Measurements from ENCODE around the gene DCX. TPM values are rescaled to one million over a fixed set of nuclear protein-coding genes. Genes with fewer than 3 reads are reported as not detected.

Gene DCX
- total RNA-seq, 1 experiment from 2014 or later = not detected

- H3K4me3 ChIP-seq (ENCODE audit: low read length) = no peak overlapping the region
- no peaks in the 10 kb centered on the region for H3K27me3 ChIP-seq (ENCODE audit: low read length)
- H3K9me2 ChIP-seq (replicated peaks; ENCODE audit: low read length) = no peaks in the 10 kb centered on the region
- no peaks in the 10 kb centered on the region for H3K79me2 ChIP-seq (ENCODE audit: low read length)
- no peaks in the 10 kb centered on the region for H3K4me1 ChIP-seq (ENCODE audit: insufficient read depth, low read length)
- no peak overlapping the region for H3K9ac ChIP-seq (ENCODE audit: low read length)
- no peaks in the 10 kb centered on the region for H3F3A ChIP-seq (ENCODE audit: low read length, unreplicated experiment)
- POLR2A ChIA-PET (ENCODE audit: unreplicated experiment) = no interaction called here
- intact Hi-C loops (cut with micrococcal nuclease) = no loop called here
- H2AFZ ChIP-seq (ENCODE audit: low read length) = no peak overlapping the region
- DNase-seq (no peak), ATAC-seq (no peak)
- H3K4me2 ChIP-seq (ENCODE audit: low read length) = no peak overlapping the region
- TF ChIP-seq EZH2 (IDR thresholded peaks at IDR 0.05; ENCODE audit: low read length, unreplicated experiment) = no peak
- no peak for TF ChIP-seq CTCF (conservative IDR thresholded peaks at IDR 0.05; ENCODE audit: low read depth, low read length)
- no peak for TF ChIP-seq EZH2phosphoT487 (IDR thresholded peaks at IDR 0.05; ENCODE audit: borderline replicate concordance, low read length)
- no peaks in the 10 kb centered on the region for H3K36me3 ChIP-seq (ENCODE audit: low read depth, low read length)
- CTCF ChIA-PET = no interaction called here
- no peaks in the 10 kb centered on the region for H4K20me1 ChIP-seq (ENCODE audit: low read length)
- H3K27ac ChIP-seq (ENCODE audit: low read length) = no peak overlapping the region
- H3K9me3 ChIP-seq (ENCODE audit: low read length) = no peaks in the 10 kb centered on the region
- no TSS peak for BruUV-seq (replicated peaks)
These were observed 128.5 kb downstream of the DCX start for GRCh38 chrX:111283446-111283845.

GRCh38 chrX:111282991-111283390 is 129.0 kb downstream of the DCX start:
- Histone ChIP-seq H3K27me3 (ENCODE audit: low read length) (no peaks in the 10 kb centered on the region), H2AFZ (ENCODE audit: low read length) (no peak overlapping the region), H3K36me3 (ENCODE audit: low read depth, low read length) (no peaks in the 10 kb centered on the region), H3K9ac (ENCODE audit: low read length) (no peak overlapping the region), H3K4me3 (ENCODE audit: low read length) (no peak overlapping the region), H3F3A (ENCODE audit: low read length, unreplicated experiment) (no peaks in the 10 kb centered on the region), H3K9me3 (ENCODE audit: low read length) (no peaks in the 10 kb centered on the region), H4K20me1 (ENCODE audit: low read length) (no peaks in the 10 kb centered on the region), H3K27ac (ENCODE audit: low read length) (no peak overlapping the region), H3K4me1 (ENCODE audit: insufficient read depth, low read length) (no peaks in the 10 kb centered on the region), H3K79me2 (ENCODE audit: low read length) (no peaks in the 10 kb centered on the region), H3K4me2 (ENCODE audit: low read length) (no peak overlapping the region), H3K9me2 (replicated peaks; ENCODE audit: low read length) (no peaks in the 10 kb centered on the region)
- no peak for DNase-seq
- CTCF ChIA-PET = no interaction called here
- no TSS peak for BruUV-seq (replicated peaks)
- no peak for ATAC-seq
- TF ChIP-seq CTCF (conservative IDR thresholded peaks at IDR 0.05; ENCODE audit: low read depth, low read length) = no peak
- TF ChIP-seq EZH2 (IDR thresholded peaks at IDR 0.05; ENCODE audit: low read length, unreplicated experiment) = no peak
- TF ChIP-seq EZH2phosphoT487 (IDR thresholded peaks at IDR 0.05; ENCODE audit: borderline replicate concordance, low read length) = no peak
- intact Hi-C loops (cut with micrococcal nuclease) = no loop called here
- POLR2A ChIA-PET (ENCODE audit: unreplicated experiment) = no interaction called here

GRCh38 chrX:111282139-111282538 is 129.9 kb downstream of the DCX start:
- H4K20me1 ChIP-seq (ENCODE audit: low read length) = no peaks in the 10 kb centered on the region
- H3F3A ChIP-seq (ENCODE audit: low read length, unreplicated experiment) = no peaks in the 10 kb centered on the region
- ATAC-seq = no peak
- DNase-seq = no peak
- TF ChIP-seq EZH2phosphoT487 (IDR thresholded peaks at IDR 0.05; ENCODE audit: borderline replicate concordance, low read length) (no peak), CTCF (conservative IDR thresholded peaks at IDR 0.05; ENCODE audit: low read depth, low read length) (no peak), EZH2 (IDR thresholded peaks at IDR 0.05; ENCODE audit: low read length, unreplicated experiment) (no peak)
- no peak overlapping the region for H3K27ac ChIP-seq (ENCODE audit: low read length)
- POLR2A ChIA-PET (ENCODE audit: unreplicated experiment) = no interaction called here
- H3K36me3 ChIP-seq (ENCODE audit: low read depth, low read length) = no peaks in the 10 kb centered on the region
- intact Hi-C loops (cut with micrococcal nuclease) = no loop called here
- no peaks in the 10 kb centered on the region for H3K27me3 ChIP-seq (ENCODE audit: low read length)
- no TSS peak for BruUV-seq (replicated peaks)
- H3K4me3 ChIP-seq (ENCODE audit: low read length) = no peak overlapping the region
- no peaks in the 10 kb centered on the region for H3K9me3 ChIP-seq (ENCODE audit: low read length)
- no peak overlapping the region for H3K4me2 ChIP-seq (ENCODE audit: low read length)
- CTCF ChIA-PET = no interaction called here
- H3K79me2 ChIP-seq (ENCODE audit: low read length) = no peaks in the 10 kb centered on the region
- H3K9me2 ChIP-seq (replicated peaks; ENCODE audit: low read length) = no peaks in the 10 kb centered on the region
- no peak overlapping the region for H3K9ac ChIP-seq (ENCODE audit: low read length)
- no peak overlapping the region for H2AFZ ChIP-seq (ENCODE audit: low read length)
- H3K4me1 ChIP-seq (ENCODE audit: insufficient read depth, low read length) = no peaks in the 10 kb centered on the region

Data from PC-3 (cell line).